CD4-positive, alpha-beta memory T cell (primary cell): Measurements from ENCODE around the gene DMRT2. TPM values are rescaled to one million over a fixed set of nuclear protein-coding genes. Genes with fewer than 3 reads are reported as not detected.

Experiments used
- CTCF ChIA-PET: fragments of 350-600 bp; sonication (Branson Sonifier 250); formaldehyde crosslinking; loops from one replicate; lab custom pipeline; 2021; ENCODE audit warnings: inconsistent platforms; ENCODE audit not compliant: partially characterized antibody; lab: Charles Lee
- POLR2A ChIA-PET: fragments of 350-600 bp; sonication (Branson Sonifier 250); formaldehyde crosslinking; loops from one replicate; lab custom pipeline; 2021; ENCODE audit not compliant: partially characterized antibody; lab: Charles Lee
- DNase-seq, 5 donors: peaks; one replicate each; pipeline versions ENCODE4 v3.0.0 to v3.0.0-alpha.2; 2020 to 2022; ENCODE audit warnings: mixed read lengths in 1 of 5
- H3K27ac ChIP-seq: one replicate; pipeline ENCODE4 v1.7.0; 2013; ENCODE audit warnings: low read depth, low read length
- H3K27me3 ChIP-seq: 2 replicates; pipeline ENCODE4 v1.7.0; 2013; ENCODE audit warnings: mild to moderate bottlenecking, low read length, moderate library complexity; ENCODE audit not compliant: insufficient read depth
- H3K36me3 ChIP-seq: 2 replicates; pipeline ENCODE4 v1.7.0; 2013; ENCODE audit warnings: mild to moderate bottlenecking, low read length, moderate library complexity; ENCODE audit not compliant: insufficient read depth
- H3K4me1 ChIP-seq: 2 replicates; pipeline ENCODE4 v1.7.0; 2013; ENCODE audit warnings: mild to moderate bottlenecking, low read length, moderate library complexity; ENCODE audit not compliant: insufficient read depth
- H3K4me3 ChIP-seq, 2 donors: one replicate each; pipeline ENCODE4 v1.7.0; 2013; ENCODE audit warnings: low read length in 2 of 2, mild to moderate bottlenecking in 1 of 2
- H3K9me3 ChIP-seq, 2 donors: one replicate each; pipeline ENCODE4 v1.7.0; 2013; ENCODE audit warnings: low read length in 2 of 2, control low read depth in 1 of 2; ENCODE audit not compliant: control insufficient read depth in 1 of 2
- H3K27ac Mint-ChIP-seq, 7 donors: one replicate each; pipeline ENCODE4 v1.8.0; 2020 to 2021; ENCODE audit warnings: mixed read lengths in 7 of 7, mild to moderate bottlenecking in 6 of 7, inconsistent platforms in 3 of 7, moderate library complexity in 3 of 7
- H3K27me3 Mint-ChIP-seq, 2 donors: one replicate each; pipeline ENCODE4 v1.8.0; 2020 to 2021; ENCODE audit warnings: mixed read lengths in 2 of 2
- H3K36me3 Mint-ChIP-seq, 2 donors: one replicate each; pipeline ENCODE4 v1.8.0; 2020 to 2021; ENCODE audit warnings: mixed read lengths in 2 of 2, inconsistent platforms in 1 of 2, mild to moderate bottlenecking in 1 of 2
- H3K4me1 Mint-ChIP-seq, 4 donors: one replicate each; pipeline ENCODE4 v1.8.0; 2020 to 2021; ENCODE audit warnings: mixed read lengths in 4 of 4, mild to moderate bottlenecking in 1 of 4
- H3K4me3 Mint-ChIP-seq, 8 donors: one replicate each; pipeline ENCODE4 v1.8.0; 2020 to 2021; ENCODE audit warnings: mixed read lengths in 8 of 8, mild to moderate bottlenecking in 7 of 8, moderate library complexity in 6 of 8, inconsistent platforms in 3 of 8
- H3K9me3 Mint-ChIP-seq, 8 donors: one replicate each; pipeline ENCODE4 v1.8.0; 2020 to 2021; ENCODE audit warnings: mixed read lengths in 8 of 8, mild to moderate bottlenecking in 5 of 8, inconsistent platforms in 3 of 8, moderate library complexity in 1 of 8
- intact Hi-C: fragments of 100-400 bp; cut with micrococcal nuclease; formaldehyde crosslinking; loops from one replicate; pipeline ENCODE4 v1.15.1; 2023
- polyA plus RNA-seq, 2 donors: library from polyadenylated mRNA; unstranded; fragments of 300-500 nt; fragmentation: Illumina TruSeq; gene quantifications; one replicate each; pipeline ENCODE4 v1.2.3, GENCODE V29; 2021
- total RNA-seq, 2 experiments: library from RNA; stranded (reverse); gene quantifications; one replicate each; pipeline ENCODE4 v1.2.3, GENCODE V29; 2021

Gene DMRT2
- total and polyA plus RNA-seq, 4 experiments from 2014 or later: 0.08 to 0.23 TPM; not detected in 2

DNA sequence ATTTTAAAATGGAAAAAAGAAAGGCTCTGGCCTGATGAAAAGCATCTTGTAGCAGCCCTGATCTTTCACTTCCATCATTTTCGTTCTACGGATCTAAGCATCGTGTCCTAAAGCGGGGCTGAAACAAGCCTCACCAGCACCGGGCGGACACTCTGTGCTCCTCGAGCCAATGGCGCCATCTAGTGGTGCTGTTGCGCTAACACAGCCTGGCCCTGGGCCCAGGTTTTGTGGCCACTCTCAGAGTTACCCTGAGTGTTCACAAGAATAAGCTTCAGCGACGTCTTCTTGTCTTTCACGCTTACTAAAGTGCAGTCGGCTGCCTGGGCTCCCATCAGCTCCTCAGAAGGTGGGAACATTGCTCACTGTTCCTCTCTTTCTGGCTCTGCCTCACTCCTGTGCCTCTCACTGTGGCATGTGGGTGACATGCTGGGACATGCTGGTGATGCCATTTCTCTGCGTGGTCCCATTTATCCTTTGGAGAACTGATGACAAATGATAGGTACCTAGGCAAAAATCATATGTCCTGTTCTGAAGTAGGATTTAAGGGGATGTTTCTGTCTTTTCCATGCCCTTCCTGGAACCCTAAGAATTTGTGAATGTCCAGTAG lies 41.0 kb upstream of the DMRT2 start:
- no peaks in the 10 kb centered on the region for H3K9me3 Mint-ChIP-seq
- POLR2A ChIA-PET: no interaction called here

DNA sequence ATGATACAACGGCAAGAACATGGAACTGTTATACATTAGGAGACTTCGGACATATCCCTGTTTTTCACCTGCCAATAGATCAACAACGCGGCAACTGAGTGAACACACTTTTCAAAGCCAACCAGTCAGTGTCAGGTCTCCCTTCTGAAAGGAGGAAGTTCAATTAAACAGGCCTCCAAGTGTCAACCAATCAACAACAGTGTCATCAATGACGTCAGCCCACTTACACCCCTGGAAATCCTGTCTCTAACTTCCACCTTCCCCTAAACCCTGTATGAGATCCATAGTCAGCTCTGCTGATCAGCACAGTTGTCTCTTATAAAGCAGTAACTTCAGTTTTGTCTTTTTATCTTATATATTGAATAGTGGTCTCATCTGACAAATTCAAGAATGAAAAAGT lies 37.1 kb upstream of the DMRT2 start:
- no peak overlapping the region for H3K27ac ChIP-seq
- Mint-ChIP-seq H3K4me1 (peaks cover 0 to 5% (median 4%) of the 10 kb centered on the region in 4 donors), H3K4me3 (no peak overlapping the region), H3K27ac (no peak overlapping the region), H3K36me3 (no peaks in the 10 kb centered on the region), H3K9me3 (no peaks in the 10 kb centered on the region), H3K27me3 (peaks cover 4 to 23% of the 10 kb centered on the region in 2 donors)
- ChIA-PET CTCF (no interaction called here), POLR2A (no interaction called here)
- no peak for DNase-seq
- H3K36me3 ChIP-seq: no peaks in the 10 kb centered on the region
- no peaks in the 10 kb centered on the region for H3K9me3 ChIP-seq
- intact Hi-C loops: no loop called here
- peaks cover 4% of the 10 kb centered on the region for H3K27me3 ChIP-seq
- H3K4me3 ChIP-seq: no peak overlapping the region
- H3K4me1 ChIP-seq: no peaks in the 10 kb centered on the region

More for the DNA sequence above, 41.0 kb upstream of the DMRT2 start:
- H3K4me1 ChIP-seq: no peaks in the 10 kb centered on the region
- H3K27ac Mint-ChIP-seq: no peak overlapping the region
- no peak overlapping the region for H3K27ac ChIP-seq
- intact Hi-C loops: loop anchor here (5.0 kb wide), 1 partner anchor 397 kb away; no protein-coding TSS in a partner anchor
- DNase-seq: peak; percentile 50 to 72 (median 61)
- no peaks in the 10 kb centered on the region for H3K36me3 ChIP-seq
- no peak overlapping the region for H3K4me3 ChIP-seq
- CTCF ChIA-PET: interaction anchor here (0.8 to 5.3 kb wide), 14 partner anchors 9 to 833 kb away, joined by 3 to 68 read pairs (median 4); no protein-coding TSS in a partner anchor
- peaks cover 9 to 27% of the 10 kb centered on the region in 2 donors for H3K27me3 Mint-ChIP-seq
- no peaks in the 10 kb centered on the region for H3K36me3 Mint-ChIP-seq
- H3K27me3 ChIP-seq: peaks cover 4% of the 10 kb centered on the region
- H3K9me3 ChIP-seq: no peaks in the 10 kb centered on the region
- H3K4me3 Mint-ChIP-seq: no peak overlapping the region
- peaks cover 0 to 10% (median 4%) of the 10 kb centered on the region in 4 donors for H3K4me1 Mint-ChIP-seq

DNA sequence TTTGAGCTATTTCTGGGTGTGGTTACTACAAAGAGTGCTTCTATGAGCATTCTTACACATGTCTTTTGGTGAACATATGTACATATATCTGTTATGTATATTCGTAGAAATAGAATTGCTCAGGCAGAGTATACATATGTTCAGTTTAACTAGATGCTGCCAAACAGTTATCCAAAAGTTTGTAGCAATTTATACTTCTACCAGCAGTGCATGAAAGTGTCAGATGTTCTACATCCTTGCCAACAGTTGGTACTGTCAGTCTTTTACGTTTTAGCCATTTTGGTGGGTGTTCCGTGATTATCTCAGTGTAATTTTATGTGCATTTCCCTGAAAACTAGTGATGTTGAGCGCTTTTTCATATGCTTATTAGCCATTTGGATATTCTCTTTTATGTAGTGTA lies 35.9 kb upstream of the DMRT2 start:
- H3K4me3 ChIP-seq: no peak overlapping the region
- no peak for DNase-seq
- intact Hi-C loops: no loop called here
- Mint-ChIP-seq H3K4me3 (no peak overlapping the region), H3K36me3 (no peaks in the 10 kb centered on the region), H3K9me3 (no peaks in the 10 kb centered on the region), H3K27ac (no peak overlapping the region), H3K27me3 (peaks cover 5 to 17% of the 10 kb centered on the region in 2 donors), H3K4me1 (peaks cover under 1 to 4% (median 2%) of the 10 kb centered on the region in 4 donors)
- H3K36me3 ChIP-seq: no peaks in the 10 kb centered on the region
- no peak overlapping the region for H3K27ac ChIP-seq
- H3K27me3 ChIP-seq: peaks cover 3% of the 10 kb centered on the region
- no peaks in the 10 kb centered on the region for H3K9me3 ChIP-seq
- POLR2A ChIA-PET: no interaction called here
- CTCF ChIA-PET: no interaction called here
- no peaks in the 10 kb centered on the region for H3K4me1 ChIP-seq

DNA sequence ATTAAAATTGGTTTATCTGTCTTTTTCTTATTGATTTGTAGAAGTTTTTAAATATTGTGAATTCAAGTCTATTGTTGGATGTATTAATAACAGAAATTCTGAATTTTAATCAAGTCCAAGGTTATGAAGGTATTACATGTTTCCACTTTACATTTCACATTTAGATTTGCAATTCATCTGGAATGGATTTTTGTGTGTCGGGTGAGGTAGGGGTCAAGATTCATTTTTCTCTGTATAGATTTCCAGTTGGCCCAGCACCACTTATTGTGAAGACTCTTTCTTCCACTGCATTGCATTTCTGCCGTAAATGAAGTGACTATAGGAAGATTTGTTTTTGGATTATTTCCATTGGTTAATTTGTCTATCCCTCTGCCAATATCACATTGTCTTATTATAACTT lies 35.5 kb upstream of the DMRT2 start:
- no peaks in the 10 kb centered on the region for H3K36me3 ChIP-seq
- ChIA-PET CTCF (no interaction called here), POLR2A (no interaction called here)
- Mint-ChIP-seq H3K27ac (no peak overlapping the region), H3K36me3 (no peaks in the 10 kb centered on the region), H3K9me3 (no peaks in the 10 kb centered on the region), H3K27me3 (peaks cover 6 to 14% of the 10 kb centered on the region in 2 donors), H3K4me3 (no peak overlapping the region), H3K4me1 (peaks cover 0 to 3% (median under 1%) of the 10 kb centered on the region in 4 donors)
- no peak for DNase-seq
- H3K4me1 ChIP-seq: no peaks in the 10 kb centered on the region
- H3K27ac ChIP-seq: no peak overlapping the region
- intact Hi-C loops: no loop called here
- H3K4me3 ChIP-seq: no peak overlapping the region
- no peaks in the 10 kb centered on the region for H3K9me3 ChIP-seq
- H3K27me3 ChIP-seq: no peaks in the 10 kb centered on the region

DNA sequence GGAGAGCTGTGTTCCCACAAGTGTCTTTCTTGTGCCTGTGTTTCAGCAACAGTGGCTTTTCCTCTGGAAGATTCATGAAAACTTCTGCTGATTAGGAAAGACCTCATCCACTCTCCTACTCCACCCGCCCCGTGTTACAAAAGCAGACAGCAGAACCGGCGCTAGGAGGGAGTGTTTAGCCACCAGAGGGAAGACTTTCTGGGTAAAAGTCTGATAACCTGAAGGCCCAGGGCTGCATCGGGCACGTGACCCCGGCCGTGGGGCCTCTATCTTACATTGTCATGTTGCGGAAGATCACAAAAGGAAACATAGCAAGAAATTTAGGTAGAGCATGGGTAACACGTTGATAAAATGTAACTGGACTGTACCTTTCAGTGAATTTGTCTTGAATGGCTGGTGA lies 32.0 kb upstream of the DMRT2 start:
- Histone ChIP-seq H3K9me3 (no peaks in the 10 kb centered on the region), H3K27me3 (no peaks in the 10 kb centered on the region), H3K4me1 (no peaks in the 10 kb centered on the region), H3K4me3 (no peak overlapping the region), H3K36me3 (no peaks in the 10 kb centered on the region), H3K27ac (no peak overlapping the region)
- Mint-ChIP-seq H3K4me1 (peaks cover 0 to 3% (median under 1%) of the 10 kb centered on the region in 4 donors), H3K36me3 (peaks cover 0 to 2% of the 10 kb centered on the region in 2 donors), H3K27ac (no peak overlapping the region), H3K9me3 (peaks cover 0 to 14% (median 7%) of the 10 kb centered on the region in 8 donors), H3K4me3 (no peak overlapping the region), H3K27me3 (peaks cover 15 to 21% of the 10 kb centered on the region in 2 donors)
- DNase-seq: no peak
- intact Hi-C loops: no loop called here
- CTCF ChIA-PET: no interaction called here
- POLR2A ChIA-PET: no interaction called here

DNA sequence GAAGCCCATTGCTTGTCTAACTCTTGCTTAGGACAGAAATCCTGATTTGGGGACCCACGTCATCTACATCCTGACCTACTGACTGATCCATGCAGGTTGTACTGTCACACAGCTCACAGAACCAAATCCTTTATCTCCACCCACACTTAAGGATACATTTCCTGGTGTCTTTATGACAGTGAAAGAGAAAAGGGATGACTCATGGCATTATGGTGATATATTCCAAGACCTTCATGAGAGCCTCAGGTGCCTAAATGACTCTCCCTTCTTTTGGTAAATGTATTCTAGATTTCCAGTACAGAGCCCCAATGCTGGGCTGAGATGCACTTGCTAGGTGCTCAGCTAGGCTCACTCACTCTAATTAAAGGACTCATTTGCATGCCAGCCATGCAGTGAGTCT lies 26.0 kb upstream of the DMRT2 start:
- Histone ChIP-seq H3K27me3 (no peaks in the 10 kb centered on the region), H3K36me3 (no peaks in the 10 kb centered on the region)
- CTCF ChIA-PET: no interaction called here

DNA sequence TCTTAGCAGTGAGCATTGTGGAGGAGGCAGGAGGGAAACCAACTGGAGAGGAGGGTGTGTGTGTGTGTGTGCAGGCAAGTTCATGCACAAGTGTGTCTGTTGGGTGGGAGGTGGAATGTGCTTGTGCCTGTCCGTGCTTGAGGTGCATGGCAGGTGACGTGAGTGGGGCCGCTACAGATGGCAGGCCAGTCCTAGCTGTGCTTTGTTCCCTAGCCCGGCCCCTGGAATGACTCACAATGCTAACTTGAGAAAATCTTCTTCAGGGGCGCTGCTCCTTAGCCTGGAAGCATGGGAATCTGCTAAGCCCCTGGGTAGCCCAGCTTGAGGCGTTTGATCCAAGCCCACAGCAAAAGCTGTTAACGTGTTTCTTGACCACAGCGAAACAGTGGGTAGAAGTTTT lies 25.0 kb upstream of the DMRT2 start:
- ChIA-PET POLR2A (no interaction called here), CTCF (interaction anchor here (1.1 kb wide), 1 partner anchor 16 kb away, joined by 3 read pairs; no protein-coding TSS in a partner anchor)
- no peaks in the 10 kb centered on the region for H3K4me1 Mint-ChIP-seq
- H3K4me3 Mint-ChIP-seq: no peak overlapping the region
- Histone ChIP-seq H3K27ac (no peak overlapping the region), H3K4me3 (no peak overlapping the region), H3K36me3 (no peaks in the 10 kb centered on the region), H3K4me1 (no peaks in the 10 kb centered on the region), H3K9me3 (no peaks in the 10 kb centered on the region), H3K27me3 (no peaks in the 10 kb centered on the region)
- intact Hi-C loops: no loop called here
- peaks cover 17 to 18% of the 10 kb centered on the region in 2 donors for H3K27me3 Mint-ChIP-seq
- no peak for DNase-seq
- H3K9me3 Mint-ChIP-seq: peaks cover 0 to 21% (median 11%) of the 10 kb centered on the region in 8 donors
- peaks cover 0 to 3% of the 10 kb centered on the region in 2 donors for H3K36me3 Mint-ChIP-seq
- H3K27ac Mint-ChIP-seq: peak overlapping the region in 1 of 7 donors; percentile 11

More for the DNA sequence above, 26.0 kb upstream of the DMRT2 start:
- no peak overlapping the region for H3K4me3 Mint-ChIP-seq
- Histone ChIP-seq H3K4me1 (no peaks in the 10 kb centered on the region), H3K9me3 (no peaks in the 10 kb centered on the region), H3K4me3 (no peak overlapping the region), H3K27ac (no peak overlapping the region)
- peaks cover 18 to 21% of the 10 kb centered on the region in 2 donors for H3K27me3 Mint-ChIP-seq
- H3K4me1 Mint-ChIP-seq: no peaks in the 10 kb centered on the region
- H3K27ac Mint-ChIP-seq: no peak overlapping the region
- H3K36me3 Mint-ChIP-seq: peaks cover 0 to 3% of the 10 kb centered on the region in 2 donors
- DNase-seq: no peak
- H3K9me3 Mint-ChIP-seq: peaks cover 0 to 21% (median 11%) of the 10 kb centered on the region in 8 donors
- intact Hi-C loops: no loop called here
- POLR2A ChIA-PET: no interaction called here
